H1 (cell line): Measurements from ENCODE around the gene CPM. TPM values are rescaled to one million over a fixed set of nuclear protein-coding genes. Genes with fewer than 3 reads are reported as not detected.

Experiments used
- CTCF ChIA-PET: fragments of 300-600 bp; sonication (Branson Sonifier 250); formaldehyde crosslinking; loops from one replicate; lab custom pipeline; 2021; ENCODE audit not compliant: partially characterized antibody; lab: Charles Lee
- POLR2A ChIA-PET: fragments of 300-600 bp; sonication (Branson Sonifier 250); formaldehyde crosslinking; loops from one replicate; lab custom pipeline; 2021; ENCODE audit warnings: inconsistent platforms; ENCODE audit not compliant: partially characterized antibody; lab: Charles Lee
- DNase-seq, 2 experiments: peaks; one replicate each; pipeline versions ENCODE4 v3.0.0 to v3.0.0-alpha.2; 2010 to 2022; ENCODE audit warnings: low spot score in 2 of 2, low read depth in 1 of 2, mixed read lengths in 1 of 2
- FAIRE-seq: peaks from 2 replicates; lab custom pipeline; 2011; peaks lifted over from hg19 to GRCh38; lab: Jason Lieb, UNC
- H2AFZ ChIP-seq: 2 replicates; pipeline ENCODE4 v1.8.1; 2012; ENCODE audit warnings: low read length, inconsistent platforms
- H2AK5ac ChIP-seq: 2 replicates; pipeline ENCODE4 v1.6.1; 2013; ENCODE audit warnings: low read depth, low read length
- H2BK120ac ChIP-seq: replicated peaks from 2 replicates; pipeline ENCODE3; 2013; ENCODE audit warnings: low read depth, low read length, inconsistent platforms
- H2BK12ac ChIP-seq: 2 replicates; pipeline ENCODE4 v1.6.1; 2013; ENCODE audit warnings: low read depth, low read length
- H2BK15ac ChIP-seq: 2 replicates; pipeline ENCODE4 v1.6.1; 2013; ENCODE audit warnings: low read length
- H2BK20ac ChIP-seq: 2 replicates; pipeline ENCODE4 v1.6.1; 2013; ENCODE audit warnings: low read length
- H2BK5ac ChIP-seq: 2 replicates; pipeline ENCODE4 v1.6.1; 2013; ENCODE audit warnings: low read depth, low read length
- H3K14ac ChIP-seq: 2 replicates; pipeline ENCODE4 v1.6.1; 2013; ENCODE audit warnings: inconsistent platforms; ENCODE audit not compliant: insufficient read length
- H3K18ac ChIP-seq: 2 replicates; pipeline ENCODE4 v1.6.1; 2013; ENCODE audit warnings: low read length; ENCODE audit errors: extremely low read depth
- H3K23ac ChIP-seq: 2 replicates; pipeline ENCODE4 v1.6.1; 2013; ENCODE audit warnings: inconsistent platforms; ENCODE audit not compliant: insufficient read length
- H3K23me2 ChIP-seq: 2 replicates; pipeline ENCODE4 v1.6.1; 2013; ENCODE audit warnings: low read depth, low read length
- H3K27ac ChIP-seq: 2 replicates; pipeline ENCODE4 v1.6.1; 2011; ENCODE audit warnings: low read depth, low read length, inconsistent platforms
- H3K27me3 ChIP-seq, 4 experiments: replicated peaks in 1 of 4; 1 replicate in 1 of 4; 2 replicates in 3 of 4; pipeline versions ENCODE4 v1.6.1 to v1.8.1; 2011 to 2013; ENCODE audit warnings: low read length in 3 of 4, mild to moderate bottlenecking in 3 of 4, inconsistent platforms in 2 of 4, mixed read lengths in 2 of 4, moderate library complexity in 1 of 4; ENCODE audit not compliant: control insufficient read depth in 3 of 4, insufficient read depth in 3 of 4; ENCODE audit errors: extremely low read depth in 1 of 4
- H3K36me3 ChIP-seq, 4 experiments: 2 replicates each; pipeline versions ENCODE4 v1.6.1 to v1.8.1; 2011 to 2013; ENCODE audit warnings: mild to moderate bottlenecking in 4 of 4, low read length in 3 of 4, moderate library complexity in 2 of 4, control low read depth in 1 of 4, inconsistent platforms in 1 of 4; ENCODE audit not compliant: insufficient read depth in 4 of 4, control insufficient read depth in 2 of 4
- H3K4ac ChIP-seq: replicated peaks from 2 replicates; pipeline ENCODE3; 2013; ENCODE audit warnings: low read length, low read depth, mixed read lengths, inconsistent platforms; ENCODE audit not compliant: insufficient read length
- H3K4me1 ChIP-seq, 4 experiments: replicated peaks in 1 of 4; 1 replicate in 1 of 4; 2 replicates in 3 of 4; pipeline versions ENCODE4 v1.6.1 to v1.8.1; 2011 to 2013; ENCODE audit warnings: low read length in 3 of 4, inconsistent platforms in 2 of 4, mixed read lengths in 1 of 4; ENCODE audit not compliant: insufficient read depth in 4 of 4, control insufficient read depth in 3 of 4
- H3K4me2 ChIP-seq, 2 experiments: 2 replicates each; pipeline versions ENCODE4 v1.6.1 to v1.8.1; 2011 to 2013; ENCODE audit warnings: low read depth in 2 of 2, low read length in 2 of 2, control low read depth in 1 of 2, inconsistent platforms in 1 of 2, mild to moderate bottlenecking in 1 of 2; ENCODE audit not compliant: insufficient read depth in 1 of 2
- H3K4me3 ChIP-seq, 4 experiments: fragments of 200-600, 300-600 bp in 1 of 4; sonication (generic), shearing (Covaris generic), sonication (Bioruptor Twin) in 1 of 4; 2 replicates each; pipeline versions ENCODE4 v1.5.1 to v1.8.1; 2011 to 2016; ENCODE audit warnings: low read length in 4 of 4, low read depth in 3 of 4, control low read depth in 2 of 4, inconsistent platforms in 2 of 4, mild to moderate bottlenecking in 2 of 4, mixed read lengths in 1 of 4, moderate library complexity in 1 of 4; ENCODE audit not compliant: insufficient read depth in 2 of 4; ENCODE audit errors: extremely low read depth in 1 of 4
- H3K56ac ChIP-seq: replicated peaks from 2 replicates; pipeline ENCODE3; 2013; ENCODE audit warnings: low read depth, mild to moderate bottlenecking, mixed read lengths, low read length, inconsistent platforms; ENCODE audit not compliant: insufficient read length
- H3K79me1 ChIP-seq: 2 replicates; pipeline ENCODE4 v1.6.1; 2013; ENCODE audit warnings: low read depth, low read length, control low read depth
- H3K79me2 ChIP-seq, 2 experiments: 2 replicates each; pipeline versions ENCODE4 v1.6.1 to v1.8.1; 2012 to 2013; ENCODE audit warnings: low read length in 2 of 2, mild to moderate bottlenecking in 2 of 2, inconsistent platforms in 1 of 2; ENCODE audit not compliant: insufficient read depth in 2 of 2, control insufficient read depth in 1 of 2
- H3K9ac ChIP-seq, 4 experiments: replicated peaks in 1 of 4; 1 replicate in 1 of 4; 2 replicates in 3 of 4; pipeline versions ENCODE4 v1.6.1 to v1.8.1; 2011 to 2013; ENCODE audit warnings: low read depth in 3 of 4, low read length in 3 of 4, control low read depth in 2 of 4, mild to moderate bottlenecking in 2 of 4, moderate library complexity in 2 of 4, inconsistent platforms in 1 of 4; ENCODE audit errors: extremely low read depth in 1 of 4
- H3K9me3 ChIP-seq, 2 experiments: 2 replicates each; pipeline versions ENCODE4 v1.6.1 to v1.8.1; 2012 to 2013; ENCODE audit warnings: mild to moderate bottlenecking in 2 of 2, moderate library complexity in 2 of 2, control low read depth in 1 of 2, inconsistent platforms in 1 of 2, low read depth in 1 of 2, low read length in 1 of 2, mixed read lengths in 1 of 2; ENCODE audit not compliant: insufficient read depth in 2 of 2
- H4K20me1 ChIP-seq, 2 experiments: replicated peaks in 1 of 2; 2 replicates each; pipeline versions ENCODE3 to v1.8.1; 2011 to 2013; ENCODE audit warnings: inconsistent platforms in 2 of 2, low read length in 2 of 2, mild to moderate bottlenecking in 1 of 2; ENCODE audit not compliant: insufficient read depth in 2 of 2, control insufficient read depth in 1 of 2
- H4K5ac ChIP-seq: 2 replicates; pipeline ENCODE4 v1.6.1; 2013; ENCODE audit warnings: low read length, low read depth, mixed read lengths, inconsistent platforms; ENCODE audit not compliant: insufficient read length
- H4K8ac ChIP-seq: 2 replicates; pipeline ENCODE4 v1.8.0; 2013; ENCODE audit warnings: mild to moderate bottlenecking, moderate library complexity, low read length, inconsistent platforms; ENCODE audit not compliant: insufficient read depth; ENCODE audit errors: extremely low read depth
- H4K91ac ChIP-seq: replicated peaks from 2 replicates; pipeline ENCODE3; 2013; ENCODE audit warnings: low read length, mixed read lengths, inconsistent platforms; ENCODE audit not compliant: insufficient read length
- ATF3 ChIP-seq: IDR thresholded peaks from 2 replicates; pipeline ENCODE4 v1.6.1; 2011; ENCODE audit warnings: low read depth, mild to moderate bottlenecking, low read length; ENCODE audit not compliant: insufficient read depth
- BCL11A ChIP-seq, 2 experiments: IDR thresholded peaks; one replicate each; pipeline ENCODE4 v1.6.1; 2011; ENCODE audit warnings: low read depth in 2 of 2, low read length in 2 of 2, mild to moderate bottlenecking in 2 of 2
- BRCA1 ChIP-seq: IDR thresholded peaks from 2 replicates; pipeline ENCODE4 v1.6.1; 2012; ENCODE audit warnings: low read depth, low read length, improper control_type of control experiment
- CBX8 ChIP-seq: fragments of 300-800, 300-1000 bp; sonication (generic); IDR thresholded peaks from 2 replicates; pipeline ENCODE4 v1.7.1; 2016; ENCODE audit warnings: low read depth, low read length, borderline replicate concordance
- CHD1 ChIP-seq: IDR thresholded peaks from 2 replicates; pipeline ENCODE4 v1.6.1; 2012; ENCODE audit warnings: low read depth, low read length, improper control_type of control experiment
- GABPA ChIP-seq: IDR thresholded peaks from 2 replicates; pipeline ENCODE4 v1.6.1; 2011; ENCODE audit warnings: mild to moderate bottlenecking, low read length, moderate library complexity, borderline replicate concordance; ENCODE audit not compliant: insufficient read depth
- HDAC2 ChIP-seq, 2 experiments: fragments of 300-600 bp in 1 of 2; sonication (generic) in 1 of 2; IDR thresholded peaks; 2 replicates each; pipeline ENCODE4 v1.6.1; 2011 to 2012; ENCODE audit warnings: low read depth in 2 of 2, low read length in 2 of 2, mild to moderate bottlenecking in 2 of 2, moderate library complexity in 2 of 2, borderline replicate concordance in 1 of 2, inconsistent platforms in 1 of 2
- KDM1A ChIP-seq: fragments of 200-600, 300-600 bp; sonication (generic); IDR thresholded peaks from 2 replicates; pipeline ENCODE4 v1.7.1; 2016; ENCODE audit warnings: mild to moderate bottlenecking, low read length, borderline replicate concordance
- POLR2AphosphoS5 ChIP-seq: IDR thresholded peaks from 2 replicates; pipeline ENCODE4 v1.6.1; 2011; ENCODE audit warnings: low read depth, low read length
- RFX5 ChIP-seq: IDR thresholded peaks from 2 replicates; pipeline ENCODE4 v1.6.1; 2011; ENCODE audit warnings: low read depth, low read length, improper control_type of control experiment, borderline replicate concordance
- SIN3A ChIP-seq, 2 experiments: IDR thresholded peaks in 1 of 2; conservative IDR thresholded peaks in 1 of 2; 2 replicates each; pipeline ENCODE4 v1.6.1; 2011 to 2012; ENCODE audit warnings: low read length in 2 of 2, improper control_type of control experiment in 1 of 2, low read depth in 1 of 2, mild to moderate bottlenecking in 1 of 2
- SP2 ChIP-seq: IDR thresholded peaks from 2 replicates; pipeline ENCODE4 v1.6.1; 2012; ENCODE audit warnings: mild to moderate bottlenecking, low read length, inconsistent platforms
- TAF1 ChIP-seq: IDR thresholded peaks from 2 replicates; pipeline ENCODE4 v1.6.1; 2011; ENCODE audit warnings: mild to moderate bottlenecking, low read depth, low read length
- ZNF274 ChIP-seq: IDR thresholded peaks from 2 replicates; pipeline ENCODE4 v1.7.0; 2012; ENCODE audit warnings: low read length, borderline replicate concordance; ENCODE audit errors: extremely low read depth
- WGBS, 2 experiments: shearing (Covaris generic) in 1 of 2; methylation state at CpG; one replicate each; pipeline versions ENCODE4 v1.1.6 to v1.1.7; 2013 to 2015; ENCODE audit warnings: low lambda C conversion rate in 2 of 2, mixed read lengths in 2 of 2, inconsistent platforms in 1 of 2, low coverage in 1 of 2, missing lambda C conversion rate in 1 of 2; ENCODE audit not compliant: insufficient replicate concordance in 2 of 2, insufficient coverage in 1 of 2, insufficient read length in 1 of 2; ENCODE audit errors: extremely low coverage in 1 of 2, missing lambda C conversion rate in 1 of 2; 5-methylcytosine and 5-hydroxymethylcytosine counted together
- polyA plus RNA-seq, 7 experiments: library from polyadenylated mRNA; depleted of rRNA in 3 of 7; stranded (reverse) in 5 of 7; unstranded in 2 of 7; fragments of >200 nt in 5 of 7; fragments of 200-250 nt in 2 of 7; gene quantifications; 1 replicate in 5 of 7; 2 replicates in 1 of 7; 4 replicates in 1 of 7; pipeline versions ENCODE4 v1.2.1 to v1.2.3, GENCODE V29; 2011 to 2013; ENCODE audit warnings: missing spikeins in 2 of 7, mixed read lengths in 2 of 7
- total RNA-seq: library from RNA; stranded (reverse); fragmentation: NEBNext Ultra II Directional; extraction: Animal tissue kit (Norgen Biotek cat#: 25700); gene quantifications from 2 replicates; pipeline ENCODE4 v1.2.1, GENCODE V29; 2021

CPM gene
- total and polyA plus RNA-seq, 2 of the 8 experiments (the other 6 are each of a cell fraction or from before 2014, with no cell fraction given): 0.33 to 3.1 TPM

- H4K20me1 ChIP-seq: peaks cover 2 to 8% of the 10 kb centered on the region in 2 experiments
- no peak overlapping the region for H2AK5ac ChIP-seq
- no peak overlapping the region for H2AFZ ChIP-seq
- H3K79me2 ChIP-seq: peaks cover 0 to 19% of the 10 kb centered on the region in 2 experiments; a peak in 2 of 4 replicates
- no peaks in the 10 kb centered on the region for H3K9me3 ChIP-seq
- no peak overlapping the region for H3K4me2 ChIP-seq
- no peak overlapping the region for H3K14ac ChIP-seq
- ChIA-PET POLR2A (interaction anchor here (1.9 to 6.0 kb wide), 3 partner anchors 10 to 16 kb away, joined by 6 to 41 read pairs (median 14); partner anchors contain the start of gene MDM2), CTCF (no interaction called here)
- no peak overlapping the region for H3K27ac ChIP-seq
- H2BK20ac ChIP-seq: no peak overlapping the region
- H2BK5ac ChIP-seq: no peak overlapping the region
- H3K79me1 ChIP-seq: no peaks in the 10 kb centered on the region
- H4K8ac ChIP-seq: no peak overlapping the region
- no peak overlapping the region for H3K4me3 ChIP-seq
- H4K91ac ChIP-seq: no peak overlapping the region
- H3K27me3 ChIP-seq: no peaks in the 10 kb centered on the region
- no peak overlapping the region for H4K5ac ChIP-seq
- no peak overlapping the region for H3K4ac ChIP-seq
- no peak overlapping the region for H2BK15ac ChIP-seq
- H3K23me2 ChIP-seq: no peaks in the 10 kb centered on the region
- DNase-seq (no peak), FAIRE-seq (no peak)
- no peak overlapping the region for H2BK120ac ChIP-seq
- no peak overlapping the region for H3K23ac ChIP-seq
- no peaks in the 10 kb centered on the region for H3K4me1 ChIP-seq
- H3K36me3 ChIP-seq: peaks cover 14 to 96% (median 57%) of the 10 kb centered on the region in 4 experiments
- H3K56ac ChIP-seq: no peak overlapping the region
- WGBS, 2 experiments: 94% methylated on average over 5 of the region's 5 CpGs; no CpG with 5 or more reads in 1 of the 2 experiments
- H3K18ac ChIP-seq: no peak overlapping the region
- no peak overlapping the region for H3K9ac ChIP-seq
- H2BK12ac ChIP-seq: no peak overlapping the region
- TF ChIP-seq ATF3: no peak
- no peak for TF ChIP-seq HDAC2 (IDR thresholded peaks at IDR 0.05; ENCODE audit: borderline replicate concordance in 1 of 2, low read depth in 2 of 2, low read length in 2 of 2)
- TF ChIP-seq ZNF274: no peak
- no peak for TF ChIP-seq RFX5
- TF ChIP-seq KDM1A: no peak
- TF ChIP-seq CHD1: no peak
- no peak for TF ChIP-seq SP2
- TF ChIP-seq BRCA1: no peak
- TF ChIP-seq GABPA: no peak
- TF ChIP-seq CBX8: no peak
- no peak for TF ChIP-seq BCL11A (IDR thresholded peaks at IDR 0.05; ENCODE audit: low read depth in 2 of 2, low read length in 2 of 2)
- no peak for TF ChIP-seq POLR2AphosphoS5
- TF ChIP-seq TAF1: no peak
- TF ChIP-seq SIN3A (conservative IDR thresholded peaks at IDR 0.05 in 1 of 2, IDR thresholded peaks at IDR 0.05 in 1 of 2; ENCODE audit: low read depth in 1 of 2, low read length in 2 of 2): no peak
Measured at GRCh38 chr12:68824131-68824530, 108.8 kb downstream of the CPM start.
